ENCODE data around the gene FLYWCH2.

Gene FLYWCH2

DNA sequence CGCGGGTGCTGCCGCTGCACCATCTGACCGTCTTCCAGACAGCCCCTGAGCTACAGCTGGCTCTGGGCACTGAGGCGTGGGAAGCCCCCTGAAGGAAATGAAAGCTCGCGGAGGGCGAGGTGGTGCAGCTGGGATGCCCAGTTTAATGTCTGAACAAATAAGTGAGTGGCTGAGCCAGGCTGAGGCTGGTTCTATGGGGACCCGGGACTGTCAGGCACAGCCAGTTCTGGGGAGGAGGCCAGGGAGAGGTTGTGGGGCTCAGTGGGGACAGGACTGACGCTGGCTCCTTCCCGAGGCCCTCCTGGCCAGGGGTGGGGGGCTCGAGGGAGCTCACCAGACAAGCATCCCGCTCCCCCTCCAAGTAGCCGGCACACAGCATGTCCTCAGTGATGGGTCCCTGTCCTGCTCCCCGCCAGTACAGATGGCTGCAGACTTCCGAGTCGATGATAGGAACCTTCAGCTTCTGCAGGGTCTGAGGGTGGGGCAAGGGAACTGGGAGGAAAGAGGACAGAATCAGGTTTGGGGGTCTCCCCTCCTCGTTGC is 29.4 kb upstream of the FLYWCH2 start:
- DNase-seq (ENCODE audit: low read depth) = no peak

DNA sequence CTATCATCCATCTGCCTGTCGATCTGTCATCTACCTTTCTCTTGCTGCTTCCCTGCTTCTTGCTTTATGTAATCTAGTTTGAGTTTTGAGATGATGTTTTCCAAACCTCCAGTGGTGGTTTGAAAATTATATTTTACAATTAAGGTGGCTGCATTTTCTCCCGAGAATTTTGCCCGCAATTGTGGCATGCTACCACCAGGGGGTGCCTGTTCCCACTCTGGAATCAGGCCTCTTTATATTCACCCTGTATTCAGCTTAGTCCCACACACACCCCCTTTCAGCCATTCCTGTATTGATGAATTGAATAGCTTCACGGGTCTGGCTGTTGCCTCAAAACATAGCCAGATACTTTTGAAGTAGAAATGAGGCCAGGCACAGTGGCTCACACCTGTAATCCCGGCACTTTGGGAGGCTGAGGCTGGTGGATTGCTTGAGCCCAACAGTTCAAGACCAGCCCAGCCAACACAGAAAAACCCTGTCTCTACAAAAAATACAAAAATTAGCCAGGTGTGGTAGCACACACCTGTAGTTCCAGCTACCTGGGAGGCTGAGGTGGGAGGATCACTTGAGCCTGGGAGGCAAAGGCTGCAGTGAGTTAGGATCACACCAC is 28.2 kb upstream of the FLYWCH2 start:
- no peak for DNase-seq (ENCODE audit: low read depth)

DNA sequence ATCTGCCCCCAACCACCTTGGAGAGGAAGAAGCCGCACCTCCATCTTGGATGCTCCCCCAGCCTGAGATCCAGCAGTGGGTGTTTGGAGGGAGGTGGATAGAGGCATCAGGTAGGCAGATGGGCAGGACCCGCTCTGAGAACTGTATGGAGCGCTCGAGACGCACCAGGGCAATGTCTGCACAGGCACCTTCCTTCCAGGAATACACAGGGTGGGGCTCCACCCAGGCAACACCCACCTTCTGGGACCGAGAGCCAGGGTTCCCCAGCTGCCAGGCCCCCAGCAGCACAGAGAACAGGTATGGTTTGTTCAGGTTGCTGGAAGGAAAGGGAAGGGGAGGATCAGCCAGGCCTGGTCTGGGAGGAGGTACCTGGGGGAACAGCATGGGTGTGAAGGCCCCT is 27.5 kb upstream of the FLYWCH2 start:
- no peak for DNase-seq (ENCODE audit: low read depth)

DNA sequence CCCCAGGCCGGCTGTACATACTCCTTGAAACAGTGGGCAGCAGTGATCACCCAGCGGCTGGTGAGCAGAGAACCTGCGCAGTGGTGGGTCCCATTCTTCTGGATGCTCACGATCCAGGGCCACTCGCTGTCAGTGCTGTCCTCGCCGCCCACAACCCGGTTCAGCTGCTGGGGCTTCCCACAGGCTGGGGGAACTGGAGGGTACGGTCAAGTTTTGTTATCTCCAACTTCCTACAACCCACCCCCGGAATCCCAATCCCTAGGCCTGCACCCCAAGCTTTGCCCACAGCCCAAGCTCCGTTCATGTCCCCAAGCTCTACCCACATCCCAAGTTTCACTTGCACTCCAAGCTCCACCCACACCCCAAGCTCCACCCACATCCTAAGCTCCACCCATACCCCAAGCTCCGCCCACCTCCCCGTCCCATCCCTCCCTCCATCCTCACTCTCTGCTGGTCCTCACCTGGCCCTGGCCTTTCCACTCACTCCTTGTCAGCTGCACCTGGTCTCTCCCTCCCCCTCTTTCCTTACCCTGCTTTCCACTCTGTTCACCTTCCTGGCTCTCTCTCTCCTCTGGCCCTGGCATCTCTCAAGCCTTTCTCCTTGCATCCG is 26.8 kb upstream of the FLYWCH2 start:
- no peak for DNase-seq (ENCODE audit: low read depth)

DNA sequence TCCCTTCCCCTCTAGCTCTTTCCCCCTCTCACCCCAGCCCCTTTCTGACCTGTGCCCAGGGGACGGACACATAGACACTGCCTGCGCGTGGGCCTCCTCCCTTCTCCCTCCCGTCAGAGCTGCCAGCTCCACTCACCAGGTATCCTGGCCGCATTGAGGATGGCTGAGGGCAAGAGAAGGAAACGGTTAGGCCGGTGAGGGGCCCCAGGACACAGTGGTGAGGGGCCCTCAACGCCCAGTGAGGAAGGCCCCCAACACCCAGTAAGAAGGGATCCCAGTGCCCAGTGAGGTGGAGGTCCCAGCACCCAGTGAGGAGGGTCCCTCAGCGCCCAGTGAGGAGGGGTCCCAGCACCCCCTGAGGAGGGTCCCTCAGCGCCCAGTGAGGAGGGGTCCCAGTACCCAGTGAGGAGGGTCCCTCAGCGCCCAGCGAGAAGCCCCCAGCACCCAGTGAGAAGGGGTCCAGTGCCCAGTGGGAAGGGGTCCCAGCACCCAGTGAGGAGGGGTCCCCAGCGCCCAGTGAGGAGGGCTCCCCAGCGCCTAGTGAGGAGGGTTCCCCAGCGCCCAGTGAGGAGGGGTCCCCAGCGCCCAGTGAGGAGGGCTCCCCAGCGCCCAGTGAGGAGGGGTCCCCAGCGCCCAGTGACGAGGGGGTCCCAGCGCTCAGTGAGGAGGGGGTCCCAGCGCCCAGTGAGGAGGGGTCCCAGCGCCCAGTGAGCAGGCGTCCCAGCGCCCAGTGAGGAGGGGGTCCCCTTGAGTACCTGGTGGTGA is 26.1 kb upstream of the FLYWCH2 start:
- no peak for DNase-seq (ENCODE audit: low read depth)

DNA sequence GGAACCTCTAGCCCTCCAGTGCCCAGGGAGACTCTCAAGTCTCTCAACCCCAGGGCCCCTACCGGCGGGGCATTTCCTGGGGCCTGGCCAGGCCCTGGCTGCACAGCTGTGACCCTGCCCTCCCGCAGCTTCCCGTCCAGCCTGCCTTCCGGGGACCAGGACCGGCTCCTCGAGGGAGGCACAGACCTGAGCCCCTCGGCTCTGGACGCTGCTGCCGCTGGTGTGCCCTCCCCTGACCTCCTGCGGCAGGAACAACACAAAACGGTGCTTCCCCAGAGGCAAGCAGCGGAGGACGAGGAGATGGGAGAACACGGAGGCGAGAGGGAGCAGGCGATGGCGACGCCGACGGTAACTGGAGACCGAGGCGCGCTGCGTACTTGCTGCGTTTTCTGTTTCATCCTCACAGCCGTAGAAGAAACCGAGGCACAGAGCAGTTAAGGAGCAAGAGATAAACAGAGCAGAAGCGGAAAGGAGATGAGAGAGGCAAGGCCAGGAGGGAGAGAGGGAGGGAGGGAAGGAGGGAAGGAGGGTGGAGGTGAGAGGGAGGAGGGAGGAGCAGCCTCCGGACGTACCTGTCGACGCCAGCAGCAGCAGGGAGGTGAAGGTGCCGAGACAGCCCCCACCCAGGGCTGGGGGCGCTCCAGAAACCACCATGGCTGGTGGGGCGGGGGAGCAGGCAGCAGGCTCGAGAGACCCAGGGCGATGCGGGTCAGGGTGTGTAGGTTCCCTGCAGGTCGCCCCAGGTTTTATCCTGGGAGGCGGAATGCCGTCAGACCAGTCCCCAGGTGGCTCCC is 25.4 kb upstream of the FLYWCH2 start, which contains the start of gene PRSS22:
TSS of gene PRSS22 (minus strand) at position 720 of the 794 bp plus-strand sequence. CDS start at position 654, 66 bp downstream.
- DNase-seq (ENCODE audit: low read depth) = no peak

DNA sequence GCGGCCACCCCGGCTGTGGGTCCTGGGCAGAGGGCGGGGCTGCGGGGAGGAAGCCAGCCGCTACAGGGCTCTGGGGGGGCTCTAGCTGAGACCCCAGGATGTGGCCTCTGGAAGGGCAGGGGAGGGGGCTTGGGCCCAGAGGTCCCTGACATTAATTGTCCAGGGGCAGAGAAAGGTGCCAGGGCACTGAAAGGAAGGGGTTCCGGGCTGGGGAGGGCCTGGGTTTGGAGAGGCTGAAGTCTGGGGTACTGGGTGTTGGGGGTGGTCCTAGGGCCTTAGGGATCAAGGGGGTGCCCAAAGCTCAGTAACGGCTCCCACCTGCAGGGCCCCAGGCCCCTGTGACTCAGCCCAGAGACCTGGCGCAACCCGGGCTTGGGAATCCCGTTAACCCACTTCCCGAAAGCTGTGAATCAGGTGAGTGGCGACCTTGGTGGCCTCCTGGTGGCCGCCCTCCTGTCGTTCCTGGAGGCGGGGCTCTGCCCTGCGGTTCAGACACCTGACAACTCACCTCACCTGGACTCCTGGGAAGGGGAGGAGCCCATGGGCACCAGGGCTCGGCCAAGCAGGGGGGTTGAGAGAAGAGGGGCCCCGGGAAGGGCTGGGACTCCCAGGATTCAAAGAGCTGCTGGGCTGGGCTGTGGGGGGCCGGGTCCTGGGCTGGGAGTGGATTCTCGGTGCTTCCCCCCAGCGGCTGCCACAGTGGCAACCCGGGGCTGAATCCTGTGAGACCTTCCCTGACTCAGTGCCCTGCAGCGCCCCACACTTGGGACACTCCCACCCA is 24.6 kb upstream of the FLYWCH2 start:
- no peak for DNase-seq (ENCODE audit: low read depth)

DNA sequence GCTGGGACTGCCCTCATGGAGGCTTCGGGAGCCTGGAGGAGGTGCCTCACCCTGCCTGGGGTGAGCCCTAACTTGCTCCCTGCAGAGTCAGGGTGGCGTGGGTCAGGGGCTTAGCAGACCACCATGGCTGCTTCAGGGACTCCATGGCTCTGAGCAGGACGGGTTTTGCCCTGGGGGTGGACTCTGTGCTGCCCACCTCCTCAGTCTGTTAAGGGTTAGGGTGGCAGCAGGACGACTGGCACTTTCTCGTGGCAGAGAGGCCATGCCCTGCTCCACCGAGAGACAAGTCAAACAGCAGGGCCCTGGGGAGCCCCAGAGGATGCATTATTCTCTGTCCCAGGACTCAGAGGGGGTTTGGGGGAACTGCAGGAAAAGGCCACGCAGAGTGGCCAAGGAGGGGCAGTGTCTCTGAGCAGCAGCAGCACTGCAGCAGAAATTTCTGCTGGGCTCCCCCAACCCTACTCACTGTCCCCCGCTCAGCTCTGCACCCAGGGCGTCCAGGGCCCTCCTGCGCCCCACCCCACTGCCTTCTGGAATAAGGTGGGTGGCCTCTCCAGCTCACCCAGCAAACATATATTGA is 23.2 kb upstream of the FLYWCH2 start:
- no peak for DNase-seq (ENCODE audit: low read depth)

DNA sequence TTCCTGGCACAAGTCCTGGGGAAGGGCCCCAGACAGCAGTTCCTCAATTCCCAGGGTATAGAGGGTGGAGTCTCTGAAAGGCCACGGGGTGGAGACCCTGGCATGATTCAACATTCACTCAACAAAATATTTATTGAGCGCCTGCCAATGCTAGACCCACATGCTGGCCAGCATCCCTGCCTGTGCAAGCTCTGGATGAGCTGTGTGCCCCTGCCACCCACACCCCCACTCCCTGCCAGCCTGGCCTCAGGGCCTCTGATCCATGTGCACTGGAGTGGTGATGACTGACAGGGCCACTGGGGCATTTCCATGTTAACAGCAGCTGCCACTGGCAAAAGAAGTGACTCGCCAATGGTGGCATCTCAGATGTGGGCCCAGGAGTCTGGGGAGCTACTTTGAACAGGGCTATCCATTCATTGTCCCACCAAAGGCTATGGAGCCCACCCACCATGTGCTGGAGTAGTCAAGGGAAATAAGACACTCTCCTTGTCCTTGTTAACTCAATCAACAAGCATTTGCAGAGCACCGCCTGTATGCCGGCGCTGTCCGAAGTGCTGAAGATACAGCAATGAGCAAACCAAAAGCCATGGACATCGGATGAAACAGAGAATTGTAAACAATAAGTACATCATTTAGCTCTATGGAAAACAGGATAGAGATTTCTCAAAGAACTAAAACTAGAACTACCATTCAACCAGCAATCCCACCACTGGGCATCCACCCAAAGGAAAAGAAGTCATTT is 22.0 kb upstream of the FLYWCH2 start:
- DNase-seq (ENCODE audit: low read depth) = no peak

DNA sequence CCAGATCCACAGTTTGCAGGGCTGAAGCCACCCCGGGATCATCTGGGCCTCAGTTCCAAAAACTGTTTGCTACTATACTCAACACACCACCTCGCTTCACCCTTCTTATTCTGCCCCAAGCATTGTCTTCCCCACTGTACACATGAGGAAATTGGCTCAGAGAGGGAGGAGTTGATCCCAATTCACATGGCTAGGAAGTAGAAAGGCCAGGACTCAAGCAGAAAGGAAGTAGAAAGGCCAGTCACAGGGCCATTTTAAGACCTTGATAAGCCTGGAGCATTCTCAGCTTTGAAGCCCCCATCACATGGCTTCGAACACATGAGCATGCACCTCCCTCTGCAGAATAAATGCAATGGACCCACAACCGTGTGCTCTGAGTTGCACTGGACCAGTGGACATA is 17.4 kb upstream of the FLYWCH2 start:
- DNase-seq (ENCODE audit: low read depth) = no peak

DNA sequence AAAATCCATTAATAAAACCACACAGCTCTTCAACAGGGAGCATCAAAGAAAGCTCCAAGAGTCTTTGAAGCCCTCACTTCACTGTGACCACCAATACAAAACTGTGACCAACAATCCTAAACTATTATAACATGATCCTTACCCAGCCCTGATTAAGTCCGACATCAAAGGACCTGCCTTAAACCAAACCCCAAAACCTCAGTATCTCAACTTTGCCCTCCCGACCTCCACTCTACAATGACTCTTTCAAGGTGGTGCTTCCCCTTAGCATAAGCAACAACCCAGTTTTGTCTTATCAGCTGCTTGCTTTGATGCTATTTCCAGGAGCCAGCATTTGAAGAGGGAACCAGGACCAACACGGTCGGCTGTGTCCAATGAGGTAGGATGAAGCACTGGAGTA is 16.6 kb upstream of the FLYWCH2 start:
- DNase-seq (ENCODE audit: low read depth) = no peak

DNA sequence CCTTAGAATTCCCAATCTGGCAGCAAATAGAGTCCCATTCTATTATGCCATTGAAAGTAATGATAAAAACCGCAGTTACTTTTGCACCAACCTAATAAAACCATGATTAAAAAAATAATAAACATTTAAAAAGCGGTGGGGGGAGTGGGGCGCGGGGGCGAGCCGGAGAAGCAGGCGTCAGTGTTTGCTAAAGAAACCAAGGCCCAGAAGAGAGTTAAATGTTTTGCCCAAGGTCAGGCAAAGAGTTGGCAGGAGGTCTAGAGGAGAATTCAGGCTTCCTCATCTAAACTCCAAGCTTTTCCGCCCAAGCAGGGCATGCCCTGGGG is 15.4 kb upstream of the FLYWCH2 start:
- DNase-seq (ENCODE audit: low read depth) = no peak

DNA sequence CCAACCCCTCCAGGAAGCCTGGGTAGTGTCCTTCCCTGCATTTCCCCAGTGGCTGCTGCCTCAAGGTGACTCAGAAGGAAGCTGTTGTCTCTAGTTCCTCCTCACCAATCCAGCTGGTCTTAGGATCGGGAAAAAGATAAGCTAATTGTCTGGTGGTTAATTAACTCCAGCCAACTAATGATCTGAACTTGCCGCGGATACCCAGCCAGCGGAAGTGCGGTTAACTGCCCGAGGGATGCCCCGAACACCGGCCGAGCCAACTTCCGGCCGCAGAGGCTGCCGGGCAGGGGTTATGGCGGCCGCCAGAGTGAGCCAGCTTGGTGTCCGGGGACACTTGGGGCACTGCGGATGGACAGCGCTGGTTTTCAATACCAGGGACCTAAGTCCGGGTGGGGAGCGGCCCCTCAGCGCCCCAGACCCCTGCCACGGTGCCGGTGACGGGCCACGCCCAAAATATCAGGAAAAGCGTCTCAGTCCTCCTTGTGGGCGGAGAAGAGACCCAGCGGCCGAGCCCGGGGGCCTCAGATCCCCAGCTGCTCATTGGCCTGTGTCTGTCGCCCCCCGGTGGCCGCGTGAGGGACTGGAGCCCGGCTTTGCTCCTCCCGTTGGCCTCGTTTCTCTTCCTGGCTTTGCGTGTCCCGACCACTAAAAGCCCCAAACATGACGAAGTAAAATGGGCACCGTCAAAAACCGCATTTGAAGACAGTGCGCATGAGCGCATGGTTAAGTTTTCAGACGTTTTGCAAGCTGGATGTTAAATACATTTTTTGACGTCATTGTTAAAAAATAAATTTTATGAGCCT is 14.8 kb upstream of the FLYWCH2 start:
- peak; percentile 88 for DNase-seq (ENCODE audit: low read depth)

DNA sequence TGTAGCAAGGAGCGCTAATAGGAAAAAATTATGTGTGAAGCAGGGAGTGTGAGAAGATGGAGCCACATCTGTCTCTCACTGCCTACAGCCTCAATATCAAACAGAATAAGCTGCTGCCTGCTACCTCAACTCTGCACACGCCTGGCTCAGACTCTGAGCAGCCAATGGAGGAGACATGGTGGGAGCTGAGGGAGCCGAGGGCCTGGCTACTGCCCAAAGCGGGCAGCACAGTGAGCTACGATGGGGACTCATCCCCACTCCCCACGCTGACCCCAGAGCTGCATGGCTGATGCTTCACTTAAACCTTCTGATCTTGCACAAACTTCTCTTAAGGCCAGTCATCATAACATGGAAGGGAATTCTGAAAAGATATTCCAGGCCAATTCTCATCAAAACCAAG is 11.1 kb upstream of the FLYWCH2 start:
- DNase-seq (ENCODE audit: low read depth) = no peak

DNA sequence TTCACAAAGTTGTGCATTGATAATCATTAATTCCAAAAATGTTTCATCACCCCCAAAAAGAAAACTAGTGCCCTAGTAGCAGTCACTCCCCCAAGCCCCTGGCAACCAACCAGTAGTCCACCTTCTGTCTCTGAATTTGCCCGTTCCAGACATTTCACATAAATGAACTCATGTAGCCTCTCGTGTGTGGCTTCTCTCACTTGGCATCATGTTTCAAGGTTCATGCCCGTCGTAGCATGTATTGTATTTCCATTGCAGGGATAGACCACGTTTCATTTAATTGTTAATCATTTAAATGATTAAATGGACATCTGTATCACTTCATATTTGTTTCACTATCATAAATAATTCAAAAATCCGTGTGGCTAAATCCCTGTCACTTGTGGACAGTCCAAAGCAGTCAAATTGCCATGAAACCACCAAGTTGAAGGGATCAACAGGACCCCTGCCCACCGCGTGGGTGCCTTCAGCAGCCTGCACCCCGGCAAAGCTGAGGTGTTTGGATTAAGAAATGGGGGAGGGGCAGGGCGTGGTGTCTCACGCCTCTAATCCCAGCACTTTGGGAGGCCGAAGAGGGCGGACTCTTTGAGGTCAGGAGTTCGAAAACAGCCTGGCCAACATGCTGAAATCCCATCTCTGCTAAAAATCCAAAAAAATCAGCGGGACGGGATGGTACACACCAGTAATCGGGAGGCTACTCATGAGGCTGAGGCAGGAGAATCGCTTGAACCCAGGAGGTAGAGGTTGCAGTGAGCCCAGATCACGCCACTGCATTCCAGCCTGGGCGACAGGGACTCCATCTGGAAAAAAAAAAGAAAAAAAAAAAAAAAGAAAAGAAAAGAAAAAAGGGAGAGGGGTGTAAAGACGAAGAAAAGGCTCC is 8.7 kb upstream of the FLYWCH2 start:
- DNase-seq (ENCODE audit: low read depth) = no peak

DNA sequence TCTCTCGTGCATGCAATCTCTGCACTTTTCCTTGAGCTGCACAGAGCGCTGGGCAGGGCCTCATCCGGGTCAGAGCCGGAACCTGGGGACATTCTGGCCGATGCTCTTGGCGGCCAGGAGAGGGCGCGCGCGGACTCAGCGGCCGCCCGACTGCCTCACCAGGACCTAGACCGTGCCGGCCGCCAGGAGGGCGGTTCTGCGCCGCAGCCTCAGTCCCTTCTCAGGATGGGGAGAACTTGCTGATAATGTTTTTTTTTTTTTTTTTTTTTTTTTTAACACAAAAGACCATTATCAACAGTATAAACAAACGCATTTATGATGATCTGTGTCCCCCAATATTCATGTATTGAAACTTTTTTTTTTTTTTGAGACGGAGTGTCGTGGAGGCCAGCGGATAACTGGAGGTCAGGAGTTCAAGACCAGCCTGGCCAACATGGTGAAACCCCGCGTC is 8.1 kb upstream of the FLYWCH2 start:
- peak; percentile 35 for DNase-seq (ENCODE audit: low read depth)

DNA sequence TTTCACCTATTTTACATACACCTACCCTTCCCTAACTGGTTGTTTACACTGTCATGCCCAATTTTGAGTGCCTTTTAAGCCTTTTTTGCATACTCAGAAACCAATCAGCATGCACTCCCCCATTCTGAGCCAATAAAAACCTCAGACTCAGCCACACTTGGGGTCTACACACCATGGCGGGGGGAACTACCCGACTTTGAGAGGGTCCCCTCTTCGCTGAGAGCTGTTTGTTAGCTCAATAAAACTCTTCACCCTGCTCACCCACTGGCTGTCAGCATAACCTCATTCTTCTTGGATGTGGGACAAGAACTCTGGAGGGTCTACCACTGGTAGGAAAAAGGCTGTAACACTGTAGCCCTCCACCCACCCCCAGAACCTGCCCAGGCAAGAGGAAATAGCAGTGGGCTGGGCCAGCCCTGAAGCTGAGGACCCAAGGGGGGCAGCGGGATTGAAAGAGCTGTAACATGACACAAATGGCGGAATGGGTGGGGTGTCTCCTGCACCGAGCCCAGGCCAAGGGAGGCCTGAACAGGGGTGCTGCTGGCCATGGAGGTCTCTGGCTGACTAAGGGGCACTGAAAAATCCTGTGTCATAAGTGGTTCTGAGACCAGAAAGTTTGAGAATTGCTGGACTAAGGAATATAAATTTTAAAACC is 3.0 kb upstream of the FLYWCH2 start:
- DNase-seq (ENCODE audit: low read depth) = no peak

Measured in GM04504 (cell line).